Colon (tissue), 2 donors: ENCODE results near the gene CS.
"Not testable (repeated sequence)": the region's sequence is repeated elsewhere in the genome, so short reads cannot be mapped to it uniquely, and the experiment has no call there.

Experiments used
- FAIRE-seq: peaks from 2 replicates; lab custom pipeline; 2012; peaks lifted over from hg19 to GRCh38; lab: Jason Lieb, UNC
- donor health status: control.
- donor health status: control.

Gene CS

DNA sequence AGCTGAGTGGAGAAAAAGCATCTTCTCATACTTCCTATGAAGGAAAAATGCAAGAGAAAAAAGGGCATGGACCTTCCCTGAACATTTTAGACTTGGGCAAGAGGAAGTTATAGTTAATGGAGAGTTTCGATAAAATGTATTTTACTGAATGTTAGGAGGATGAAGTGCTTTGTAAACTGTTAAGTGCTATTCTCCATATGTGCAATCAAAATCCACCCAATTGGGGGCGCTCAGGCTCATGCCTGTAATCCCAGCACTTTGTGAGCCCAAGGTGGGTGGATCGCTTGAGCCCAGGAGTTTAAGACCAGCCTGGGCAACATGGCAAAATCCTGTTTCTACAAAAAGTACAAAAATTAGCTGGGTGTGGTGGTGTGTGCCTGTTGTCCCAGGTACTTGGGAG, 17.5 kb upstream of the CS start:
- no peak for FAIRE-seq

GRCh38 chr12:56315622-56316473, 15.7 kb upstream of the CS start, which contains the start of gene CNPY2:
Gene CNPY2, minus strand, starts transcription at chr12:56315988. Its CDS starts 771 bp downstream, at chr12:56315217.
- FAIRE-seq = no peak

GRCh38 chr12:56315249-56315621, 15.1 kb upstream of the CS start:
- no peak for FAIRE-seq

DNA sequence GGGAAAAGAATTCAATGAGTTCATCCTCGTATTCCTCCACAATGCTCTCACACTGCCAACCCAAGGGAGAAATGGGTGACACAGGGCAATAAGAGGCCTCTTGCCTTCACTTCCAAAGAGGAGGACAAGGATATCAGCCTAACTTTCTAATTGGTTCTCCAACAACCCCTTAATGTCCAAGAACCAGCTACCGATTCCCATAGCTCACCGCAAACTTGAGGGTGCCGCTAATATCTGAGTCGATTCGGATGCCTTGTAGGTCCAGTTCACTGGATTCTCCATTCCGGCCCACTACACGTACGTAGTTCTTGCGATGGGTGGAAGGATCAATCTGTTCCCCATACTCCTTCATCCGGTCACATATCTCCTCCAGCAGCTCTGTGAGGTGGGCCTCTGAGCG, 10.9 kb upstream of the CS start:
- no peak for FAIRE-seq

DNA sequence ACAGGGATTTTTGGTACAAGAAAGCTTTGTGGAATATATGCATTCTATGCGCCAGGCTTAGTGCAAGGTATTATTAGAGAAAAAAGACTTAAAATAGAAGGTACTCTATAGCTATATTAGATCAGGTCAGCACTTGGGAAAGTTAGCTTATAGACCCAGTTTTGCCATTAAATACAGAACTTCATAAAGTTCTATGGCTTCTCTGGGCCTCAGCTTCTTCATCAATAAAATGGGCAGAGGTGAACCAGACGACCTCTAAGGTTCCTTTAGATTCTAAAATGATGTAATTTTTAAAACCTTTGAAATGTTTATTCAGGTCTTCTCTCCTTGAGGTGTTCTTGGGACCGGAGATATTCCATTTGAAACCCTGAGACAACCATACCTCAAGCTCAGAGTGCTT, 8.6 kb upstream of the CS start:
- no peak for FAIRE-seq

GRCh38 chr12:56307221-56307965, 7.3 kb upstream of the CS start:
- FAIRE-seq = no peak

DNA sequence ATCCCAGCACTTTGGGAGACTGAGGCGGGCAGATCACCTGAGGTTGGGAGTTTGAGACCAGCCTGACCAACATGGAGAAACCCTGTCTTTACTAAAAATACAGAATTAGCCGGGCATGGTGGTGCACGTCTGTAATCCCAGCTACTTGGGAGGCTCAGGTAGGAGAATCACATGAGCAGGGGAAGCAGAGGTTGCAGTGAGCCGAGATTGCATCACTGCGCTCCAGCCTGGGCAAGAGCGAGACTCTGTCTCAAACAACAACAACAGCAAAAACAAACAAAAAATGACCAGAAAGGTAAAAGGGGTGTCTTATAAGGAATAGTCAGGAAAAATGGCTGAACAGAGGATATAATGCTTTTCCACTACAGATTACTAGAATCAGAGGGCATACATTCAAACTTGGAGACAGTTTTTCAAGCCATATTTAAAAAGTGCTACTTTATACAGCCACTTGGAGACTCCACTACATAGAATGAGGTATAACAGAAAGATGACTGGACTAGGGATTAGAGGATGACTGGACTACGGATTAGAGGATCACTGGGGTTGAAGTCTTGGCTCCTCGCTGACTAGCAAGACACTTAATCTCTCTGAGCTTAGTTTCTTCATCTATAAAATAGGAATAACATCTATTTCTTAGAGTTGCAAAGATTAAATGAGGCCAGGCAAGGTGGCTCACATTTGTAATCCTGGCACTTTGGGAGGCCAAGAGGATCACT, 4.9 kb upstream of the CS start:
- no peak for FAIRE-seq

- FAIRE-seq = no peak
These were observed 4.1 kb upstream of the CS start for GRCh38 chr12:56304276-56304675.

DNA sequence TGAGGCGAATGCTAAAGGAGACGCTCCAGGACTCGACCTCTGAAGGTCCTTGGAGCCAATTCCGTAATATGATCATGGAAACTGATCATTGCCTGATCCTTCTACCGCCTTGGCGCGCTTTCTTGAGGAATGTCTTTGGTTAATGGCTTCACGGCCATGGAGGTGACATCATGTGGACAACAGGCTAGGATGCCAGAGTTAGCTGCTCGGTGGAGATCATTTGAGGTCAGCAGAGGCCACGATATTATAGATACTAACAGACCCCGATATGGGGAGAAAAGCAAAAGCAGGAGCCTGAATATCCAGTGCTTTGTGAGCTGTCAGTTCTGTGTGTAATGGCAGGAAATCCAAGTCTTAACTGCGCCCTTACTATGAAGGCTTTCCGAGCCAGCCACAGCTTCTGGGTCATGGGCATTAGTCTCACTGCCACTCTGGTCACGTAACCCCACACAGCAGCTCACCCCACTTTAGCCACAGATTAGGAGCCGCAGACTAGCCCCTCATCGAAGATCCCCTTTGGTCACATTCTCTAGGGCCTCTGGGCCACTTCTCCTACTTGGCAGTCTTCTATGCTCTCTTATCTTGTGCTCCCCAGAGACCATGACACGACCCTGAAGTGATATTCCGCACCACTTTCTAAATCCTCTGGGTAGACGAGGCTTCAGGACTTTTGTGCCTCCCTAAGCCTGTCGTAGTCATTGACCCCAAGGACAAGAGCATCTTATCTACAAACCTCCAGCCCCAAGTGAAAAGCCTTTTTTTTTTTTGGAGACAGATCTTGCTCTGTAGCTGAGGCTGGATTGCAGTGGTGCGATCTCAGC, 724 bp upstream of the CS start:
- no peak for FAIRE-seq

DNA sequence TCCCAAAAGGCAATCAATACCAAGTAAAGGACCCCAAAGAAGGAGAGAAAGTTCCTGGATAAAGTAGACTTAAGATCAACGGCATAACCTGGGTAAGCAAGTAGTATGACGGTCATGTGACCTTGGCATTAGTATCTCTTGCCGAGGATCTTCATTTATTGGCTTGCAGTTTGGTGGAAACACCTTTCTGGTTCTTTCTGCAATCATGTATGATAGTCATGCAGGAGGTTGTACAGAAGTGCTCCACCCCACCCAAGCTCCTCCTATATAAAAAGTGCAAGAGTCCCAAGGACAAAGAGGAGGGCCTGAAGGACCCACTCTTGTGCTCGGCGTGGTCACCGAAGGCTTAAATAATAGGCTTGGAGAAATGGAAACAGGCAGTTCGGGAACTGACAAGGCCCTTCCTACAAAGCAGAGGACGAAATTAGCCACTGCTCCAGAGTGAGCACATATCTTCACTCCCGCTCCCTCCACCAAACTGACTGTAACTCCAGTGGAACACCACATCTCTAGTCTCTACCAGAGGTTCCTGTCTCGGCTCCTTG, 750 bp downstream of the CS start:
- no peak for FAIRE-seq

DNA sequence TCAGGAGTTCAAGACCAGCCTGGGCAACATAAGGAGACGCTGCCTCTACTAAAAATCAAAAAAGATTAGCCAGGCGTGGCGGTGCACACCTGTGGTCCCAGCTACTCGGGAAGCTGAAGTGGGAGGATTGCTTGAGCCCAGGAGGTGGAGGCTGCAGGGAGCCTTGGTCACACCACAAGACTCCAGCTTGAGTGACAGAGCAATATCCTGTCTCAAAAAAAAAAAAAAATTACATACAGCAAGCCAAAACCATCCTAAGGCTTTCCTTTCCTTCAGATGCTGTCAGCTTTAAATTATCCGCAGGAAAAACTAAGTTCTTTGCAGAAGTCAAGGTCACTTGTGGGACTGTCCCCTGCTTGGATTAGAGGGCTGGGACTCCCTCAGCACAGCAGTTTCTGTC, 1.3 kb downstream of the CS start:
- FAIRE-seq = no peak

GRCh38 chr12:56297400-56297799, 2.7 kb downstream of the CS start:
- FAIRE-seq = no peak

DNA sequence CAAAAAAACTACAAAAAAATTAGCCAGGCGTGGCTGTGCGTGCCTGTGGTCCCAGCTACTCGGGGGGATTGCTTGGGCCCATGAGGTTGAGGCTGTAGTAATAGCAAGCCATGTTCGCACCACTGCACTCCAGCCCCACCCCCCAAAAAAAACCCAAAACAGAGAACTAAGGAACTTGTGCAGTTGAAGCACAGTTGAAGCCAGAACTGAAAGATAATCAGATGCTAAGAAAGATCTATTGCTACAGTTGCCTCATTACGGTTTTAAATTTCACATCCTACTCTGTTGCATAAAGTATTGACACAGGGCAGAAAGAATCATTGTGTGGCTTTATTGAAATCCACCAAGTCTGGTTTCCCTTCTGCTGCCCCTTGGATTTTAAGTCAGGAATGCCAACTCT, 3.8 kb downstream of the CS start:
- no peak for FAIRE-seq

DNA sequence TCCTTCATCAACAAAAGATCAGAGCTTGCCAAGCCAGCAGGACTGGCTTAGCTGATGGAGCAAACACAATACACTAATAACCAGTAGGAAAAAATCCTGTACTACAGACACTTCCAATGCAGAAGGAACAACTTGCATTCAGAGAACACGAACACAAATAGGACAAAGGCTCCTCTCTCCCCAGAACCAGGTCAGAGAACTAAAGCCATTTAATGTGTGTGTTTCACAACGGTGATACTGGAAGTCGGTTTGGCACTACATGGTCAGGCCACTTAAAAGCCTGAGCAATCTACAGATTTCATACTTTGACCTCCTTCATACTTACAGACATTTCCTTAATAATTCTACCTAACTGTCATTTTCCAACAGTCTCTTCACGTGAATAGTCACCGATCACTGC, 6.3 kb downstream of the CS start:
- no peak for FAIRE-seq

GRCh38 chr12:56288705-56289387, 11.3 kb downstream of the CS start:
- no peak for FAIRE-seq

- FAIRE-seq = no peak
These were observed 13.9 kb downstream of the CS start for GRCh38 chr12:56286044-56286830.

DNA sequence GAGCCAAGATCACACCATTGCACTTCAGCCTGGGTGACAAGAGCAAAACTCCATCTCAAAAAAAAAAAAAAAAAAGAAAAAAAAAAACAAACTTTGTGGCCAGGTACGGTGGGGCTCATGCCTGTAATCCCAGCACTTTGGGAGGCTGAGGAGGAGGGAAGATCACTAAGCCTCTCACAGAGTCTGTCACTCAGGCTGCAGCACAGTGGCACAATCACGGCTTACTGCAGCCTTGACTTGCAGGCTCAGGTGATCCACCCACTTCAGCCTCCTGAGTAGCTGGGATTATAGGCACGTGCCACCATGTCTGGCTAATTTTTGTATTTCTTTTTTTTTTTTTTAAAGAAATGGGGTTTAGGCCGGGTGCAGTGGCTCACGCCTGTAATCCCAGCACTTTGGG, 15.9 kb downstream of the CS start:
- not testable (repeated sequence) for FAIRE-seq

GRCh38 chr12:56282579-56282978, 17.6 kb downstream of the CS start:
- no peak for FAIRE-seq

- no peak for FAIRE-seq
These were observed 18.1 kb downstream of the CS start for GRCh38 chr12:56282030-56282429.

GRCh38 chr12:56280849-56281248, 19.3 kb downstream of the CS start:
- no peak for FAIRE-seq
